Measurements from ENCODE around the gene PRUNE2.

DNA sequence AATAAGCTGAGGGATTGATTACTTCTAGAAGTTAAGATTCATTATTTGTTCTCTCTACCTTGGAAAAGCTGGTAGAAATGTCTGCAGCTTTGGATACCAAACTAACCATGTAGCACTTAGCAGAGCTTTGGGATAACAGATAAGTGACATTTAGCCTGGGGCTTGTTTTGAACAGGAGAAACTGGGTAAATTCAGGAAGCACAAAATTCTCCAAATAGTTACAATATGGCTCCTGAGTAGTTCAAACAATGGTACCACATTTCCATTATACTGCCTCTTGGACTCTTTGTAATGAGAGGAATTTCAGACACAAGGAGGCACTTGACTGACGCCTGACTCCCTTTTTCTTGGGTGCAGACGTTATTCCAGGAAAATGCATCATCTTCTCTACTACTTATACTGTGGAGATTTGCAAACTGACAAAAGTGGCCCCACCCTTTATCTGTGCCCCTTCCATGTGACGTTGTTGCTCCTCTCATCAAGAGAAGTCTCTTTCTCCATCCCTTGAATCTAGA lies 22.5 kb downstream of the PRUNE2 start:
- TF ChIP-seq, protein P1, sequence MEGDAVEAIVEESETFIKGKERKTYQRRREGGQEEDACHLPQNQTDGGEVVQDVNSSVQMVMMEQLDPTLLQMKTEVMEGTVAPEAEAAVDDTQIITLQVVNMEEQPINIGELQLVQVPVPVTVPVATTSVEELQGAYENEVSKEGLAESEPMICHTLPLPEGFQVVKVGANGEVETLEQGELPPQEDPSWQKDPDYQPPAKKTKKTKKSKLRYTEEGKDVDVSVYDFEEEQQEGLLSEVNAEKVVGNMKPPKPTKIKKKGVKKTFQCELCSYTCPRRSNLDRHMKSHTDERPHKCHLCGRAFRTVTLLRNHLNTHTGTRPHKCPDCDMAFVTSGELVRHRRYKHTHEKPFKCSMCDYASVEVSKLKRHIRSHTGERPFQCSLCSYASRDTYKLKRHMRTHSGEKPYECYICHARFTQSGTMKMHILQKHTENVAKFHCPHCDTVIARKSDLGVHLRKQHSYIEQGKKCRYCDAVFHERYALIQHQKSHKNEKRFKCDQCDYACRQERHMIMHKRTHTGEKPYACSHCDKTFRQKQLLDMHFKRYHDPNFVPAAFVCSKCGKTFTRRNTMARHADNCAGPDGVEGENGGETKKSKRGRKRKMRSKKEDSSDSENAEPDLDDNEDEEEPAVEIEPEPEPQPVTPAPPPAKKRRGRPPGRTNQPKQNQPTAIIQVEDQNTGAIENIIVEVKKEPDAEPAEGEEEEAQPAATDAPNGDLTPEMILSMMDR (IDR thresholded peaks at IDR 0.05) = no peak
- TF ChIP-seq POLR2A (IDR thresholded peaks at IDR 0.05) = no peak

All from Peyer's patch (tissue), 4 donors.